Globus pallidus (tissue), 1 donor: ENCODE data around the gene GMDS.

ENCODE experiments used
- DNase-seq: peaks from one replicate; pipeline ENCODE4 v3.0.0-alpha.2; 2015; ENCODE audit warnings: low spot score

The GMDS gene

DNA sequence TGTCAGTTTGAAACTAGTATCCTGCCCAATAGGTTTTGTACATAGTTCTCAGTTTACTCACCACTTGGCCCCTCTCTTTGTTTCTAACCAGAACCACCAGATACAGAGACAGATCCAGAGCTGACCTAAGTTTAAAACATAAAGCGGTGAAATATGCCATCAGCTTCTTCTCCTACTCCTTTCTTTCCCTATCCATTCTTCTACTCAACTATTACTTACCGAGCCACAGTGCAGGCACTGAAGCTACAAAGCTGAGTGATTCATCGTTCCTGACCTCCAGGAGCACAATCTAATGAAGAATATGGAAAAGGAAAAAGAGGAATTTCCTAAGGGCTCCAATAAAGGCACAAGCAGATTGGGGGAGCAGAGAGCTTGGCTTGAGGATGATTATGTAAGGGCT lies 349.7 kb downstream of the GMDS start:
- no peak for DNase-seq

DNA sequence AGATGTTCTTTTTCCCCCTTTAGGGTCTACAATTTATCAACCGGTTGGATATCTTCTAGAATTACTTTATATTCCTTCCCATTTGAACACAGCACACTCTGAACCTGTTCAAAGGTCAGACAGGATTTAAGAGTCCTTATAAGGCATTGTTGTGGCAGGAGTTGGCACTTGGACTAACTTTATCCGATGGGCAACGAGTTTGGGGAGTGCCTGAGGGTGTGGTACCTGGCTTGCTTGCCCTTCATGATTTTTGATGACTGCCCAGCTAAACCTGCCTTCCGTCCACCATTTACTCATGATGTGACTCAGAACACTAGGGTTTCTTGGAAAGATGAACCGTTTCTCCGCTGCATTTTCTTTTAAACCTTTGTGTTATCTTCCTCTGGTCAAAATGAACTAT lies 350.5 kb downstream of the GMDS start:
- no peak for DNase-seq

DNA sequence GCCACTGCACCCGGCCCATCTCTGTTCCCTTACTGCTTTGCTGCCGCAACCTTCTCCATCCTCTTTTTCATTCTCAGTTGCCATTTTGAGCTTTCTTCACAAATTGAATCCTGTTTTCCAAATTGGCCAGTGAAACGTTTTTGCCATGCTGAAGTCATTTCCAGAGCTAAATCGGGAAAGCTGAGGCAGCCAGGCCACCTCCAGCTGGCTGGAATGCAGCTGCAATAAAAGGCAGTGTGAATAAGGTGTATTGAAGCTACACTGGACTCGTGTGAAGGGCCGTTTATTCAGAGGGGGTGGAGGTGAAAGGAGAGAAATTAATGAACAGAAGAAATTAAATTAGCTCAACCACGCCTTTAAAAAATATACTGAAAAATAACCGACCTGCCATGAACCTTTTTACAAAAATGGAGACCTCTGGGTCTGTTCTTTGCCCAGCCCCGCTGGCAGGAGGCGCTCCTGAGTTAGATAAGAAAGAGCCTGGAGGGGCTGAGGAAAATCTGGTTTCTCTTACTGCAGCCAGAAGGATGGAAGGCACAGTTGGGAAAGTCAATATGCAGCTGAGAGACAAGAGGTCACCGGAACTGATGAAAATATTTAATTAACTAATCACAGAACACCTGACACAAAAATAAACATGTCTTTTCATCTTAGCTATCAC lies 351.8 kb downstream of the GMDS start:
- no peak for DNase-seq

DNA sequence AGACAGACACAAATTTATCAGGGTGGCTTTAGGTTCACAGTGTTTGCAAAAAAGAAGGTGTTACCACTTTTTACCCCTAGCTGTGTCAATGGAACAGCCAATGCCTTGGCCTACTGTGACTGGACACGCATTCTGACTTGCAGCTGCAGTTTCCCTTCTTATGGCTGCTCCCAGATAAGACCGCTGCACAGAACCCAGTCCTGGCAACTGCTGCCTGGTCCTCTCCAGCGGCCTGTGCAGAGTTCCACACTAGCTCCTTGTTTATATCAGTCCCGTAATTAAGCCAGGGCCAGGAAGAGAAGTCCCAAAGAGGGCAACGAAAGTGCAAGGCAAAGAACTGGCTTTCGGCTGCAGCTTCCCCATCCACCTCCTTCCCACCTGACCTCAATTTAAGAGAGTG lies 352.7 kb downstream of the GMDS start:
- DNase-seq: no peak

DNA sequence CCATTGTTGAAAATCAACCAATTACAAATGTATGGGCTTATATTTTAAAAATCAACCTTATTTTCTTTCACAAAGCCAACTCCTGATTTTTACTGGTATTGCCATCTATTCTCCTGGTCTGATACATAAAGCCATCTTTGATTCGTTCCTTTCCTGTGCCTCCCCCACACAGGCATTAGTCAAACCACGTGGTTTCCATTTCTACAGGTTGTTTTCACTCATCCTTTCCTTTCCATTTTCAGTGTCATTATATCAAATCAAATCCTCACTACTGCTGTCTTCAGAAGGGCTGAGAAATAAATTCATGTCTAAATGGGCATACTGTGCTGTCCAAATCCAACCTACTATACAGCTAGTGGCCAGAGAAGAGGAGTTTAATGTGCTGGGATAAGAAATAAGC lies 354.4 kb downstream of the GMDS start:
- no peak for DNase-seq

DNA sequence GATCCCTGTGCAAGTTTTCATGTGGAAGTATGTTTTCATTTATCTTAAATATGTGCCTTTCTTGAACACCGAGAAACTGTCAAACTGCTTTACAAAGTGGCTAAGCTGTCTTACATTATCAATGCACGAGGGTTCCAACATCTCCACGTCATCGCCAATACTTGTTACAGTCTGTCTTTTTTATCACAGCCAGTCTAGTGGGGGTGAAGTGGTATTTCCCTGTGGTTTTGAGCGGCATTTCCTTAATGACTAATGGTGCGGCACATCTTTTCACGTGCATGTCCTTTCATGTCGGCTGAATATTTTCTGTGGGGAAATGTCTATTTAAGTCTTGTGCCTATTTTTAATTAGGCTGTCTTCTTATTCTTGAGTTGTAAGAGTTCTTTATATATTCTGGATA lies 355.3 kb downstream of the GMDS start:
- no peak for DNase-seq

DNA sequence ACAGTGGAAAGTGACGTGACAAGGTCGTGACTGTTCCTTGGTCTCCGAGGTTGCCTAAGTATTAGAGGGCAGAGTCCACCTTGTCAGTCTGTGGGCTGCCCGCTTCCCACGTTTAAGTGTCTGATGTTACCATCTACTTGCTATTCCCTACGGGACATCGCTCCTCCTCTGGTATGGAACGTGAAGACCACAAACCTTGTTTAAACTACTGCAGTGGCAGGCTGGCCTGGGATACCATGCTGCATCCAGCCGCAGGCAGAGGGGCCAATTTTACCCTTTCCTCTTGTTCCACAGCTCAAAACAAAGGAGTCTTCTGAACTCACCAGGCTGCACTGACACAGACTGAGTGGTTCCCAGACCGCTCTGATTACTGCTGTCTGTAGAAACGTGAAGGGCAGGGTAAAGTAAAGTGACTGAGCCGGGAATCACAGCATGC lies 359.8 kb downstream of the GMDS start:
- no peak for DNase-seq

DNA sequence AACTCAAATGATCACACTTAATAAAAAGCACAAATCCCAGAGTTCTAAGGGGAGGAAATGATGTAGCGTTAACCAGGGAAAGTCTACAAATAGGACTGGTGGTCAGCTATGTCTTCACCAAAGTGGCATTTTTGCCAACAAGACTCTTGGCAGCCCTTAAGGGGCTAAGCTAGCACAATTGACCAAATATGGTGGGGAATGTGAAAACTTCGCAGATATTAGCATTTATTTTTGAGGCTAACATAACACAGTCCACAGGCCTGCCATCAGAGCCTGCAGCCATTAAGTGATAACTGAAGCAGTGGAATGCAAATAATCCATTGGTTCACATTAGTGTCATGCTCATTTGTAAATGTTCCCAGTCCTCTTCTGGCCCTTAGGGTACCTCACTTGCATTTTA lies 361.1 kb downstream of the GMDS start:
- no peak for DNase-seq

DNA sequence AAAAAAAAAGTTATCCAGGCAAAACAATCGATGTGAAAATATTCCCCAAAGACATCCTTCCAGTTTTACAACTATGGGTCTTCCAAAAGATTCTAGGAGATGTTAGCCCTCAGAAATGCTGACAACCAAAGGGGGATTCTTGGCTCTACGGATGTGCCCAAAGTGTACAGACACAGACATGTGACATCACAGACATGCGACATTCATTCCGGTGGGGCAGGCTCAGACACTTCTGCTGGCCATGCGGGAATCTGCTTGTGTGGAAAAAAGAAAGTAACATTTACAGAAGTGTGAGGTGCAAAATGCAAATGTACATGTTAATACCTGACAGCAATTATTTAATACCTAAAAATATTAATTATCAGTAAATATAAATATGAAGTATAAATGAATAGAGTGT lies 367.1 kb downstream of the GMDS start:
- DNase-seq: no peak

DNA sequence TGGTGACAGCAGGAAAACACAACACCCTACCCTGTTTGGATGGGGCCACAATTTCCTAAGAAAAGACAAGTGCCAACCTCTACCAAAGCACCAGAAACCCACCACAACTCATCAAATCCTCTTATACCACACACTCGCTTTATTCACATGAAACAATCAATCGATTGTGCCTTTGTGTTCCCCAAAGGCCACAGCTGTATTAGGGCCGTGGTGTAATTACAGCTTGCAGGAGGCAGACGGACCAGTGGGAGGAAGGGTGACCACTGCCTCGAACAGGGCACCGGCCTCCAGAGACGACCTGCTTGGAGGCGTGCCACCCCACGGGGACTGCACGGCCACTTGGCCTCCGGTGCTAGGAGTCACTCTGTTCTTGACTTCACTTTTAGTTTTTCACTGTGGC lies 371.6 kb downstream of the GMDS start:
- DNase-seq: peak; percentile 83

DNA sequence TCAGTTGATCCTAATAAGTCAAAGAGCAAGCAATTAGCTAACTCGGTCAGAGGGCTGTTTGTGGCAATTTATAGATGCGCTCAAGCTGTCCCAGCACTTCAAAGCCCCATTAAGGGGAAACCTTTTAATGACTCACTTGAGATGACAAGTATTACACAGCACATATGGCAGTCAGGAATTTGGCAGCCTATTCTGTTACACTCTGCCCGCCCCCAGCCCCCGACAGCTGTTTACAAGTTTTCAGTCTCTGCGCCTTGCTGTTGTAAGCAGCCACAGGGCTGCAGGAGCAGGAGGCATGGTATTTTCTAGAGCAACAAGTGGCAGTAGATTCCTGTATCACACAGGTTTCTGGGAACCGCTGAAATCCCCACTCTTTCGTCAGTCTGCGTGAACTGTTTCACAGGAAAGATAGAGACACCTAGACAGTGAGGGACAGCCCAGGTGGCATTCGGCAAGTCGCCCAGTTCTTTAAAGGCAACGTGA lies 372.7 kb downstream of the GMDS start:
- no peak for DNase-seq

DNA sequence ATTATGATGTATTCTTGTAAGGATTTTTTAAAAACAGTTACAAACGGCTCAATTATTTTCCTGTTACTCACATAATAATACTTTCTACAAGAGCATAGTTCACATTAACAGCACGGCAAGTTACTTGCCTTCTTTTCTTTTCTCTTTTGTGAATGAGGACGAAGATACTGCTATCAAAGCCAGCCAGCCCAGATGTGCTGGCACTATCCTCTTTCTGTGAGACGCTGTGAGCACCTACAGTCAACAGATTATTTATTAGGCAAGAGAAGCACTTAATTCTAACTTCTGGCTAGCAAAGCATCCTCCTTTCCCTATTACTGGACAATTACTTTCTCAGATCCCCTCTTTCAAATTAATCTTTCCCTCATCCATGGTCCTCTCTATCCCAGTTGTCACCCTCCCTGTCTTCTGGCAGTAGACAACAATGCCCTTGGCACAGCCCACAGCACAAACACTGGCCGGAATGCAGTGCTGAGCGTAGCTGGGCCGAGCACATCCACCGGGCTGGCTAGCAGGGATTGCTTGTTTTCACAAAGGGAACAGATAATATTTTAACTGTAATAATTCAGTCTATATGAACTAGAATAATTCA lies 373.6 kb downstream of the GMDS start:
- peak; percentile 80 for DNase-seq

DNA sequence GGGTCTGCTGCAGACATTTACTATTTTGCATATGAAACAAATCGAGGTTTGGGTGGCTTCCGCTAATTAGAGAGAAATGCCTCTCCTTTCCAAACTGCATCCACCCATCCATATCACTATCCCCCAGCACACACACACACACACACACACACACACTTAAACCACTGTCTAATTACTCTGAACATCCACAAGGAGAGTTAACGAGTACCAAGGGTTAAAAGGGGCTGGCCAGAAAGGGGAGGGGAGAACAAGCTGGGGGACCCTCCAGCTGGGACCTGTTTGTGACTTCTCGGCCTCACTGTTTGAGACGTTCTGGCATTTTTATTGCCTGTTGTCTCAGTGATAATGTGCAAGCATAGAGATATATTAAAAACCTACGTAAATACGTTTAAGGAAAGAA lies 374.5 kb downstream of the GMDS start:
- no peak for DNase-seq

DNA sequence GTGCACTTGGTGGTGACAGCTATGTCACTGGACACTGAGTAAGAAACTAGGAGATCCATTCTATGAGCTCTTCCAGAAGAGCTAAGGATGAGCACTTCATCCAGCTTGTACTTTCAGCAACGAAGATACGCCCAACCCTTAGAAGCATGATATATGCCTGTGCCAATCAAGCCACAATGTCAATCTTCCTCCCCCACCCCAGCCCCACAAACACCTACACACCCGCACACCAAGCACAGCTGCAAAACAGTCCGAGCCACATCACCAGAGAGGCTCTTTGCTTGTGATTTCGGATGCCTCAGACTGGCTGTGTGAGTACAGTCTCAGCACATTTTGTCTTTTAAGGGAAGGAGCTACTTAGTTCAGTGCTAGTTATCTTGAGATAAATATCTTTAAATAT lies 375.2 kb downstream of the GMDS start:
- DNase-seq: no peak

DNA sequence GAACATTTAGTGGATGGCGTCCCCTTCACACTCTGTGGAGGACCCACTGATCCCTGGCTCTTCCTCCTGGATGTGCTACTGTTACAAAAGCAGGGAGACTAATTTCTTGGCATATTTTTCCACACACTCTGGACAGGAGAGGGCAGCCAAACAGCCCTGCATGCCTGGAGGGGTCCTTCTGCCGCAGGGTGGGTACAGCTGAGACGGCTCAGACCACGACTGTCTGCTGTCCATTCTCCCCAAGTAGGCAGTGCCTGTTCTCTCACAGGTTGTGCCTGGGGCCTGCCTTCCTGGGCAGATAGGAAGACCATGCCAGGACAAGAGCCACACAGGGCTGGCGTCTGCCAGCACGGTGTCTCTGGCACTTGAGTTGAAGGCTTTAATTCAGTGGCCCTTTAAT lies 375.6 kb downstream of the GMDS start:
- no peak for DNase-seq

DNA sequence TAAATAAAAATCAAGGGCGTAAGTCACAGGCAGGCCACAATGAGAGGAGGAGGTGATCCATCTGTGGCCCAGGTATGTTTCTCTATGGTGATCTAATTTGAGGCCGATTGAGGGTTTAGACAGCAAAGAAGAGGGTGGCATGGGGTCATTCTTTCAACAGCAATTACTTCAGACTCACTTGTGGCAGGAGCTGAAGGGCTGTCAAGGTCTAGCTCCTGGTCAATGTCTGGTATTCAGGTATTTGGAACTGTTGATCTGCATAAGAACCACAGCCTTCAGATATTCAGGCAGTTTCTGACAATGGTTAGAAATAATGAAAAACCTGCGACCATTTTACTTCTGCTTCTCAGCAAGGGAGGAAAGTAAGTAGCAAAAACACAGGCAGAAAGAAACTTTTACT lies 376.1 kb downstream of the GMDS start:
- no peak for DNase-seq

DNA sequence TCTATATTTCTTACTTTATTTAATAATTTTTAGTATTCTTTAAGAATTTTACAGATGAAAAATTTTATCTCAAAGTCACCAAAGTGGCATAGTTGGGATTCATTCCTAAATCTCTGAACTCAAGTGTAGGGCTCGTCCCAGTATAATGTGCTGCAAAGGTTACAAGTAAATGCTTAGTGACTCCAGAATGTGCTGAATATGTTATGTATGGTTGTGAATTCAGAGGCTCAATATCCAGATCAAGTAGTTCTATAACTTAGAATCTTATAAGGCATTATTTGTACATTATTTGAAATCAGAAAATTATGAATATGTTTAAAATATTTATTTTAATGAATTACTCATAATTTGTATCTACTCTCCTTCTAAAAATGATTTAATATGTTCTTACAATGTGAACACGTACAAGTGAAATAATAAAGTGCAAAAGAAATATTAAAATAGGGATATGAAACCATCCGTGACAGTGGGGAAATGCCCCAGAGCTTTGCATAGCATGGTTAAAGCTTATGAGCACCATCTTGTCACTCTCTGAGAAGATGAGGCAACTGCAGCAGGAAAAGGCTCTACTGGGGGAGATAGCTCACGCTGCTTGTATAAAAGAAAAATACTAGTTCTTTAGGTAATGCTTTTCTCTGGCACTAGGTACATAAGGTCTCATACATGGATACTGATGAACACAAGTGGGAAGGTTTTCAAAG lies 376.7 kb downstream of the GMDS start:
- DNase-seq: no peak

DNA sequence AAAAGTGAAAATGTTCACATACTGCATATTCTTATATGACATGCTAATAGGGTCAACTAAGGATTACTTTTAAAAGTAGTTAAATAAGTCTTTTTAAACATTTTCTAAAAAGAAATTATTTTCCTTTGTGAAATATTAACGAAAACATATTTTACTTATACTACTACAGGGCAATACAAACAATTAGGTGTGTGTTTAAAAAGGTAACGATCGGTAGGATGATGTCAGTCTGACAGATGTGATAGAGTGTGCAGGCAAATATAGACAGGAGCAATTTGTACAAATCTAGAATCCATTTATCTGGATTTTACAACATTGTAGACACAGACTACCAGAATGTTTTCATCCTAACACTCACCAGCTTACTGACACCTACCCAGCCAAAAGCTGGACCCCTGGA lies 378.2 kb downstream of the GMDS start:
- DNase-seq: no peak

DNA sequence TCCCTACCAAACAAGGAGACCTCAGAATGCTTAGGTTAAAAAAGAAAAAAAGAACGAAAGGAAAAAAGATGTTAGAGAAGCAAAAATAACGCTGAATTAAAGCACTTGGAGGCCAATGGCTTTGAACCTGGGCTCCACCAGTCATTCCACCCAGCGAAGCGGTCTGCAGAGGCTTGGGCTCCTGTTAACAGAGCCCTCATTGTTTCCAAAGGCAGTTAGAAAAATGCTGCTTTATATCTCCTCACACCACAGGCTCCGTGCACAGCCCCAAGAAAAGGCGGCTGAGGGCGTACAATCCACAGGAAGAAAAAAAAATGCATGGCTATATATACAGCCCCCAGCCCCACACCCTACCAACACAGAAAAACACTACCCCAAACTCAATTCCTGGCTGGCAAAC lies 379.8 kb downstream of the GMDS start:
- peak; percentile 78 for DNase-seq

DNA sequence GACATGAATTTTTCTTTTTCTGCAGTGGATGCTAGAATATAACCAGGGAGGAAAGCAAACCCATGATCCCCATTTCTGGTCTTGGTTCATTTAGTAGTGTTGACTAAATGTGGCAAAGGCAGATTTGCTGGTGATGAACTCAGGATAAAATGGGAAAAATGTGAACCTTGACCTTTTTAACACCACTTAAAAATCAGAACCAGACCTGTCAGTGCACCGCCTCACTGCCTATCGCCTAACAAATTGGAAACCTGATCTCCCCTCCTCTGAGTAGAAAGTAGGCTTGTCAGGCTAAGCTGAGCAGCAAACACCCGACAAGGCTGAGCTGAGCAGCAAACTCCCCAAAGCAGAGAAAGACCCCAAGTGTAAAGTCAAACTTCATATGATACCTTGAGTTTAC lies 380.9 kb downstream of the GMDS start:
- no peak for DNase-seq

DNA sequence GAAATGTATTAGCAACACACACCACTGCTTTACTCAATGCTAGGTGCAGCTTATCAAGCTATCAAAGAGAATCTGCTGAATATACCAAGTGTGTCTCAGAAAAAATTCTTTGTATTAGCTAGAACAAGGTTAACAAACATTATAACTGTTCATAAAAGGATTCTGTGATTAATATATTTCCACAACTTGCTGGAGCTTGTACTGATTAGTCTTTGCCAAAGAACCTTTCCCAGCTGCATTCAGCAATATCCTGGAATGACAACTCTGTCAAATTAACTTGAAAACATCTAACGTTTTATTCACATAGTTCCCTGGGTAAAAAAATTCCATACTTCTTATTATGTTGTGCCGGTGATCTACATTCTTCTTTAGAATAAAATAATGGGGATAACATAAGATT lies 383.0 kb downstream of the GMDS start:
- DNase-seq: no peak

DNA sequence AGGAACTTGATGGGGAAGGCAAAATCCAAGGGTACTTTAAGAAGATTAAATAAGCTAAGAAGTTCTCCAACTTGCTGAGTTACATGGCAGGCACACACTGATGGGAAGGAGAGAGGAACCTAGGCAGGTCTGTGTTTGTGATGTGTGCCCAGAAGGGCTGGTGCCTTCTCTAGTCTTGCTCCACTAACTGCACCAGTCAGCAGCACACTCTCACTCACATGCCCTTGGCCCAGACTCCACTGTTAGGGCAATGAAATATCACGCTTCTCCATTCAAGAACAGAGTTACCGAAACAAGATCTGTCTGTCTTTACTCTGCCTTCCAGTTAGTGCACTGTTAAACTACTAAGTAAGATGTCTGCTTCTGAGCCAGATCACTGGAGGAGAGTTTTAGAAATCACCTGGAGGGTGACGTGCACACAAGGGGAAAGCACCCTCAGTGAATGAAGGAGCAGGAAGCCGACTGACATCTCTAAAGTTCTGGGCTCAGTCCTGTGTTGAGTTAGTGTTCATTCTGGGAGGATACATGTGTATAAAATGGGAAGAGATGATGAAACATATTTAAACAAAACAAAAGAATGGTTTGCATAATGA lies 384.6 kb downstream of the GMDS start:
- DNase-seq: no peak

DNA sequence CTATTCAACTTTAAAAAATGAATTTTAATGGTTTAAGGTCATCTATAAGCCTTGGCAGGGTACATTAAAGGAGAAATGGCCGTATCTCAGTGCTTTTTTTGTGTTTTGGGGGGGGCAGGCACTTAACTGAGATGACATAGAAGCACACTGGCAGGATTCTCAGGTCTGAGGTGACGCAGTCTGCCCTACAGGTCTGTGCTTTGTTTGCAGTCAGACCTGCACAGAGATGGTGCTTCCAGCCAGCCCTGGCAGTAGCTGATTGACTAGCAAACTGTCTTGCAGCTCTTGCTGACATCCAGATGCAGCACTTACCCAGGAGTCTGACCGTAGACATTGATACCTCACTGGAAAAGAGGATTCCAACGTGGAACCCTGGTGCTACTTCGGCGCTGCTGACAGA lies 386.5 kb downstream of the GMDS start:
- no peak for DNase-seq
